Endothelial cell of umbilical vein (primary cell): ENCODE measurements around the gene LIPK. TPM values are rescaled to one million over a fixed set of nuclear protein-coding genes. Genes with fewer than 3 reads are reported as not detected.

ENCODE experiments used
- BruUV-seq: library from RNA; stranded (reverse); fragments of 400-500 nt; replicated peaks from 2 replicates; lab custom pipeline; 2021; lab: Mats Ljungman, UMichigan
- CTCF ChIA-PET: fragments of 300-600, 350-600 bp; sonication (Branson Sonifier 250); formaldehyde crosslinking; loops from one replicate; lab custom pipeline; 2021; ENCODE audit warnings: antibody characterized with exemption, inconsistent platforms; lab: Charles Lee
- POLR2A ChIA-PET: fragments of 300-600, 350-600 bp; sonication (Branson Sonifier 250); formaldehyde crosslinking; loops from one replicate; lab custom pipeline; 2021; ENCODE audit warnings: antibody characterized with exemption, inconsistent platforms; lab: Charles Lee
- DNase-seq: peaks from one replicate; pipeline ENCODE4 v3.0.0-alpha.2; 2011; ENCODE audit warnings: low read depth, low spot score
- FAIRE-seq: peaks from 2 replicates; lab custom pipeline; 2011; peaks lifted over from hg19 to GRCh38; lab: Jason Lieb, UNC
- H2AFZ ChIP-seq: 2 replicates; pipeline ENCODE4 v1.6.0; 2012; ENCODE audit warnings: low read depth, low read length, control low read depth, inconsistent platforms
- H3K27ac ChIP-seq: 2 replicates; pipeline ENCODE4 v1.5.1; 2011; ENCODE audit warnings: low read depth, mild to moderate bottlenecking, control low read depth, low read length, moderate library complexity; ENCODE audit not compliant: insufficient read depth
- H3K27me3 ChIP-seq, 2 experiments: 2 replicates each; pipeline versions ENCODE4 v1.6.0 to v1.6.1; 2011; ENCODE audit warnings: low read length in 2 of 2, mixed read lengths in 1 of 2; ENCODE audit not compliant: control insufficient read depth in 2 of 2, insufficient read depth in 2 of 2
- H3K36me3 ChIP-seq, 2 experiments: 2 replicates in 1 of 2; 3 replicates in 1 of 2; pipeline ENCODE4 v1.5.1; 2011; ENCODE audit warnings: low read length in 2 of 2, mild to moderate bottlenecking in 1 of 2, moderate library complexity in 1 of 2; ENCODE audit not compliant: control insufficient read depth in 2 of 2, insufficient read depth in 2 of 2; ENCODE audit errors: extremely low read depth in 1 of 2
- H3K4me1 ChIP-seq: 3 replicates; pipeline ENCODE4 v1.5.1; 2011; ENCODE audit warnings: mild to moderate bottlenecking, low read length; ENCODE audit not compliant: control insufficient read depth, insufficient read depth; ENCODE audit errors: extremely low read depth
- H3K4me2 ChIP-seq: 2 replicates; pipeline ENCODE4 v1.6.1; 2011; ENCODE audit warnings: low read length, control low read depth, mixed read lengths; ENCODE audit not compliant: insufficient read depth
- H3K4me3 ChIP-seq, 3 experiments: fragments of 200-600 bp in 1 of 3; sonication (generic), shearing (Covaris generic) in 1 of 3; replicated peaks in 1 of 3; 2 replicates each; pipeline ENCODE4 v1.5.1; 2011 to 2016; ENCODE audit warnings: control low read depth in 3 of 3, low read length in 3 of 3, mild to moderate bottlenecking in 2 of 3, inconsistent platforms in 1 of 3, low read depth in 1 of 3, moderate library complexity in 1 of 3; ENCODE audit not compliant: insufficient read depth in 1 of 3
- H3K79me2 ChIP-seq: 2 replicates; pipeline ENCODE4 v1.6.0; 2012; ENCODE audit warnings: low read length, inconsistent platforms; ENCODE audit not compliant: control insufficient read depth, insufficient read depth
- H3K9ac ChIP-seq: replicated peaks from 2 replicates; pipeline ENCODE3; 2011; ENCODE audit warnings: low read length, control low read depth; ENCODE audit not compliant: insufficient read depth; ENCODE audit errors: extremely low read depth
- H3K9me1 ChIP-seq: replicated peaks from 3 replicates; pipeline ENCODE4 v1.6.0; 2011; ENCODE audit warnings: mild to moderate bottlenecking, low read length; ENCODE audit not compliant: control insufficient read depth, insufficient read depth; ENCODE audit errors: extremely low read depth
- H3K9me3 ChIP-seq: replicated peaks from 2 replicates; pipeline ENCODE4 v1.5.1; 2012; ENCODE audit warnings: low read length, inconsistent platforms; ENCODE audit not compliant: control insufficient read depth, insufficient read depth
- H4K20me1 ChIP-seq: replicated peaks from 2 replicates; pipeline ENCODE3; 2011; ENCODE audit warnings: mild to moderate bottlenecking, low read length; ENCODE audit not compliant: control insufficient read depth, insufficient read depth; ENCODE audit errors: extremely low read depth
- CTCF ChIP-seq, 2 donors: IDR thresholded peaks; 1 replicate in 1 of 2; 2 replicates in 1 of 2; pipeline ENCODE4 v1.5.1; 2011; ENCODE audit warnings: low read length in 2 of 2, mild to moderate bottlenecking in 2 of 2, moderate library complexity in 2 of 2, control low read depth in 1 of 2, inconsistent platforms in 1 of 2, low read depth in 1 of 2; ENCODE audit not compliant: insufficient read depth in 1 of 2; ENCODE audit errors: extremely low read depth in 1 of 2
- EZH2 ChIP-seq: IDR thresholded peaks from 2 replicates; pipeline ENCODE4 v1.6.1; 2012; ENCODE audit warnings: borderline replicate concordance, low read depth, mild to moderate bottlenecking, moderate library complexity, low read length, inconsistent platforms; ENCODE audit not compliant: severe bottlenecking
- FOS ChIP-seq: IDR thresholded peaks from 2 replicates; pipeline ENCODE4 v1.6.1; 2011; ENCODE audit warnings: mild to moderate bottlenecking, low read length, moderate library complexity, borderline replicate concordance; ENCODE audit not compliant: insufficient read depth
- GATA2 ChIP-seq: IDR thresholded peaks from 2 replicates; pipeline ENCODE4 v1.7.0; 2011; ENCODE audit warnings: low read depth, mild to moderate bottlenecking, moderate library complexity, mixed read lengths, low read length; ENCODE audit not compliant: insufficient read length, insufficient read depth
- JUN ChIP-seq: IDR thresholded peaks from 2 replicates; pipeline ENCODE4 v1.6.1; 2011; ENCODE audit warnings: borderline replicate concordance, low read depth; ENCODE audit not compliant: insufficient read length, insufficient read depth
- MAX ChIP-seq: IDR thresholded peaks from 2 replicates; pipeline ENCODE4 v1.6.1; 2011; ENCODE audit not compliant: insufficient read depth, insufficient read length
- MYC ChIP-seq: IDR thresholded peaks from one replicate; pipeline ENCODE4 v1.6.1; 2011; ENCODE audit warnings: mild to moderate bottlenecking, low read depth, low read length
- POLR2A ChIP-seq: IDR thresholded peaks from 2 replicates; pipeline ENCODE4 v1.6.1; 2012; ENCODE audit warnings: low read depth, mild to moderate bottlenecking, control low read depth, low read length
- POLR2AphosphoS5 ChIP-seq: IDR thresholded peaks from 2 replicates; pipeline ENCODE4 v1.6.1; 2012; ENCODE audit warnings: low read depth, mild to moderate bottlenecking, control low read depth, low read length, moderate library complexity; ENCODE audit not compliant: insufficient read depth
- dilution Hi-C: fragments of 300-500 bp; cut with MboI; formaldehyde crosslinking; loops from one replicate; pipeline ENCODE4 v1.15.0; 2019; ENCODE audit warnings: low sequenced_read_pairs; ENCODE audit not compliant: extremely low pct_ligation_motif_present
- intact Hi-C: fragments of 100-400 bp; cut with micrococcal nuclease; formaldehyde crosslinking; loops from one replicate; pipeline ENCODE4 v1.10.0; 2022
- polyA plus RNA-seq, 4 experiments: library from polyadenylated mRNA; depleted of rRNA in 3 of 4; stranded (reverse) in 3 of 4; unstranded in 1 of 4; fragments of >200 nt; gene quantifications; 2 replicates each; pipeline versions ENCODE4 v1.2.1 to v1.2.3, GENCODE V29; 2011 to 2012; ENCODE audit warnings: missing spikeins in 1 of 4
- total RNA-seq: library from RNA; stranded (reverse); gene quantifications from 2 replicates; pipeline ENCODE4 v1.2.3, GENCODE V29; 2021

The LIPK gene
- total and polyA plus RNA-seq, 2 donors (not counting 3 experiments of a cell fraction or from before 2014, with no cell fraction given) = not detected

- Histone ChIP-seq H2AFZ (no peak overlapping the region), H3K9ac (no peak overlapping the region), H3K27me3 (no peaks in the 10 kb centered on the region), H3K9me3 (no peaks in the 10 kb centered on the region), H3K27ac (no peak overlapping the region), H4K20me1 (no peaks in the 10 kb centered on the region), H3K4me1 (no peaks in the 10 kb centered on the region), H3K9me1 (no peaks in the 10 kb centered on the region), H3K36me3 (no peaks in the 10 kb centered on the region), H3K4me2 (no peak overlapping the region), H3K79me2 (no peaks in the 10 kb centered on the region), H3K4me3 (no peak overlapping the region)
- dilution Hi-C loops = no loop called here
- POLR2A ChIA-PET = no interaction called here
- CTCF ChIA-PET = interaction anchor here (1.5 to 1.7 kb wide), 2 partner anchors 13 to 52 kb away, joined by 3 read pairs; no protein-coding TSS in a partner anchor
- DNase-seq (no peak), FAIRE-seq (no peak)
- TF ChIP-seq MAX (no peak), POLR2A (no peak)
- intact Hi-C loops = no loop called here
- no TSS peak for BruUV-seq
Measured at GRCh38 chr10:88762906-88763305, 56.9 kb downstream of the LIPK start.

- TF ChIP-seq EZH2 (no peak), MYC (no peak), JUN (no peak), GATA2 (no peak), CTCF (IDR thresholded peaks at IDR 0.05; ENCODE audit: extremely low read depth in 1 of 2, insufficient read depth in 1 of 2, low read depth in 1 of 2, low read length in 2 of 2) (no peak), FOS (no peak), MAX (no peak), POLR2A (no peak), POLR2AphosphoS5 (no peak)
- CTCF ChIA-PET = interaction anchor here (1.2 to 1.7 kb wide), 4 partner anchors 11 to 71 kb away, joined by 3 to 7 read pairs (median 4); no protein-coding TSS in a partner anchor
- Histone ChIP-seq H3K36me3 (no peaks in the 10 kb centered on the region), H3K4me3 (no peak overlapping the region), H2AFZ (no peak overlapping the region), H3K4me1 (no peaks in the 10 kb centered on the region), H3K4me2 (no peak overlapping the region), H3K27me3 (no peaks in the 10 kb centered on the region), H4K20me1 (no peaks in the 10 kb centered on the region), H3K9me3 (no peaks in the 10 kb centered on the region), H3K9ac (no peak overlapping the region), H3K9me1 (no peaks in the 10 kb centered on the region), H3K27ac (no peak overlapping the region), H3K79me2 (no peaks in the 10 kb centered on the region)
- intact Hi-C loops = no loop called here
- POLR2A ChIA-PET = no interaction called here
- dilution Hi-C loops = no loop called here
- no peak for DNase-seq
- no TSS peak for BruUV-seq
- FAIRE-seq = no peak
Measured at GRCh38 chr10:88763441-88763840, 57.4 kb downstream of the LIPK start.
